Activated CD4-positive, alpha-beta T cell treated with anti-CD3 and anti-CD28 coated beads, Interleukin-2, Interleukin-4, amounts not matched to agents 100 ng/mL and 50 ng/mL, durations not matched to agents 16 hours and 8 hours (primary cell): ENCODE results near the gene CHST5.
"Not testable (repeated sequence)": the region's sequence is repeated elsewhere in the genome, so short reads cannot be mapped to it uniquely, and the experiment has no call there.

ENCODE experiments used
- DNase-seq: peaks from one replicate; pipeline ENCODE4 v3.0.0-alpha.2; 2020; ENCODE audit warnings: low spot score

CHST5 gene

DNA sequence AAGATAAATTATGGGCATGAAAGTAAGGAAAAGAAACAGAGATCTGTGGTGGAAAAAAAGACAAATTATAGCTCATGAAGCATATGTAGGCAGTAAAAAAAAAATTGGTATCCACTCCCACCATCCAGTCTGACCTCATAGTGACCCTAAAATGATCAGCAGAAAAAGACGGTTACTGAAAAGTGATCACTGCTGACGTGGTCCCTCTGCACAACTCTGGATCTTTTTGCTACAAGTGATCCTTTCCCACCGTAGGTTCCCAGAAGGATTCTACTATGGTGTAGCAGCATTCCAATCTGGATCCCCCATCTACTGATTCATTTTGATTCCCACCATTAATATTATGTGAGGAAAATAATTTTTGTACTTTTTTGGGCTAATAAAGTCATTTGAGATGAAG lies 29.8 kb downstream of the CHST5 start:
- no peak for DNase-seq

- DNase-seq: no peak
Observed at GRCh38 chr16:75503801-75504200, 32.1 kb downstream of the CHST5 start.

GRCh38 chr16:75502916-75503605 lies 32.8 kb downstream of the CHST5 start:
- DNase-seq: no peak

DNA sequence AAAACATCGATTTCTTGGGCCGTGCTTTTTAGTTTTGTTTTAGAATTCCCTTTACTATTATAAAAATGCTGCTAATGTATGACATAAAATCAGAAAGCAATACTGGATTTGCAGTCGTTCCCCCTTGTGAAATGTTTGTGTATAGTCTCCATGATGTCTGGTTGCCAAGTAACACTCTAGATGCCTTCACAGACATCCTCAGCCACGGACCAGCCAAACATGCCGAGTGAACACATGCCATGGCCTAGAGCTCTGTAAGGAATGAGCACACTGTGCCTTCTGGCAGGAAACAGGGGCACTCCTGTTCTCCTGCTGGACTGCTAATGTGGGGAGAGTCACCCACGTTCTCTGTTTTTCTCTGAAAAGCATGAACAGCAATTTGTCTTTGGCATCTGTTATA lies 34.1 kb downstream of the CHST5 start:
- DNase-seq: not testable (repeated sequence)

DNA sequence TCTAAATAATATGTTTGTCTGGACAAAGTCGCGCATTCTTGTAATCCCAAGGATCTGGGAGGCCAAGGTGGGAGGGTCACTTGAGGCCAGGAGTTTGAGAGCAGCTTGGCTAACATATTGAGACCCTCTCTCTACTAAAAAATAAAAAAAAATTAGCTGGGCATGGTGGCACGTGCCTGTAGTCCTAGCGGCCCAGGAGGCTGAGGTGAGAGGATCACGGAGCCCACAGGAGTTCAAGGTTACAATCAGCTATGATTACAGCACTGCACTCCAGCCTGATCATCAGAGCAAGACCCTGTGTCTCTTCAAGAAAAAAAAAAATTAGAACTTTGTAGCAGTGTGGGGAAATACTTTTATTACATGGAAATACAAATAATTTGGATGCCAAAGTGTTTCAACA lies 34.5 kb downstream of the CHST5 start:
- no peak for DNase-seq

DNA sequence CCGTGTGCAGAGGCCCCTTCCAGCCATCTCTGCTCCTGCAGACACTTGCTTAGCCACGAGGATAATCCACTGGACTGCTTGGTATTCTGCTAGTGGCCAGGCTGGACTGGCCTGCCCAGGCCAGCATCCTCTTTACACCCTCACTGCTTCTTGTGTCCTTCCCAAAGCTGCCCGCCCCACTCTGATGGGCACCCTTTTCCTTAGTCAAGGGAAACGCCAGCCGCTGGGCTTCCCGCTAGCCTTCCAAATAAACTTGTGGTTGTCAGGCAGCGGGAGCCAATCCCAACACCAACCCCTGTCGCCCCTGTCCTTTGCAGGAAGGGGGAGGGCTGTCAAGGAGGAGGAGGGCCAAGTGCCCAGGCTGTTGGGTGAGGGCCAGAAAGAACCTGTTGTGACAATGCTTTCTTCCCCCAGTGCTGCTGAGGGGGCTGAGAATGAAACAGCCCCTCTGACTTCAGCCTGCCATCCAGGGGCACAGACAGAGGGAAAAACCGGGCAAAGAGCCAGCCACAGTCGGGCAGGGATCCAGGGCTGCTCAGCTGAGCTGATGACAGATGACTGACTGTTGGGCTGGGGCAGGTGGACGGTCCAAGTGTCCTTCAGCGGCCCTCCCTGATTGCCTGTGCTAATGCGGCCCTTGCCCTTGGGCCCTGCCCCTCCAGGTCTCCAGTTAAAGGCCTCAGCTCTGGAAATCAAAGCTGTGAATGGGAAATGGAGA lies 37.1 kb downstream of the CHST5 start:
- not testable (repeated sequence) for DNase-seq

GRCh38 chr16:75497558-75497957 lies 38.4 kb downstream of the CHST5 start:
- no peak for DNase-seq

GRCh38 chr16:75495076-75495674 lies 40.7 kb downstream of the CHST5 start, which contains the start of gene CHST6:
CHST6 (minus strand) TSS chr16:75495441; CDS start chr16:75479828, 15,613 bp downstream.
- DNase-seq: no peak

GRCh38 chr16:75494661-75495075 lies 41.2 kb downstream of the CHST5 start:
- DNase-seq: no peak

DNA sequence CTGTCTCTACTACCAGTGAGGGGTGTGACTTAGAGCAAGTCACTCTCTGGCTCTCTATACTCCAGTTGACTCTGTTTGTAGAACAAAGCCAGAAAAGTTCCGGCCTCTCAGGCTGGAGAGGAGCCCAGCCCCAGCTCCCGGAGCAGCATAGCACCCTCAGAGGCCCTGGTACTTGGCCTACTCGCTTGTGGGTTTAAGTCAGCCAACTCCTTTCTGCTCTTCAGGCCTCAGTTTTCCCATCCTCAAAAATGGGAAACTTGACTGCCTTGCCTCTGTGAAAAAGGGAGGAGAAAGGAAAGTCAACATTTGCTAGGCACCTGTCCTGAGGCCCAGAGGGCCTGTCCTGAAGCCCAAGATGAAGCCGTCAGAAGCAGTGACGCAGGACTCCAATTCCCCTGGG lies 41.7 kb downstream of the CHST5 start:
- no peak for DNase-seq

- no peak for DNase-seq
Observed at GRCh38 chr16:75491876-75492275, 44.0 kb downstream of the CHST5 start.

DNA sequence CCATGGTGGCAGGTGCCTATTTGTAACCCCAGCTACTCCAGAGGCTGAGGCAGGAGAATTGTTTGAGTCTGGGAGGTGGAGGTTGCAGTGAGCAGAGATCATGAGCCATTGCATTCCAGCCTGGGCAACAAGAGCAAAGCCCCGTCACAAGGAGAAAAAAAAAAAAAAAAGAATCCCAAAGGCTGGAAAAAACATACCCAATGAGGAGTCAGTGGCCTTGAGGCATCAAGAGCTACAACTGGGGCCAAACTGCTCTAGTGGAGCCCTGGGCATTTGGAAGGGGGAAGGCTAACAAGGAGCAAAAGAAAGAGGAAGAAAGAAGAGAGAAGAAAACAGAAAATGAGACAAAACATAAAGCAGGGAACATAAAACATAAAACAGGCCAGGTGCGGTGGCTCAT lies 47.6 kb downstream of the CHST5 start:
- no peak for DNase-seq

DNA sequence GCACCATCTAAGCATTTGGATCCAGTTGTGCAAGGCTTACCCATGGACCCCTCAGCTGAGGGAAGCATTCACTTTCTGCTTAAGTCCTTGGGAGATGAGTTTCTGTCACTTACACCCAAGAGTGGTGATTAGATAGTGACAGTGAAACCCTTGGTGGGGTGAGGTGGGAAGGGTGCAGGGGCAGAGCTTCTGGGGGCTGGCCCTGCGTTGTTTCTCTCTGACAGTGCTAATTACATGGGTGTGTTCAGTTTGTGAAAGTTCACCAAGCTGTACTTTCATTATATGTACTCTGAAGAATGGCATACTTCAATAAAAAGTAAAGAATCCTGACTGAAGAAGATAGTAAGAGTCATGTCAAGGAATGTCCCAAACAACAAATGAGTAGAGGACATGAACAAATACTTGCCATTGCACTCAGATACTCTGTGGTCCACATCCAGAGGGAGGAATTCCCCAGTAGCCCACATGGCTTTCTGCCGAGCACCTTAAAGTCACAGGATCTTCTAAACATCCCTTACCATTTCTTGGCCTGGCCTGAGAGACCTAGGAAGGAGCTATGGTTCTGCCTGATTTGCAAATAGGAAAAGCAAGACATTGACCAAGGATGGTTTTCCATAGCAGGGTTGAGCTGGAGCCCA lies 49.1 kb downstream of the CHST5 start:
- DNase-seq: no peak

DNA sequence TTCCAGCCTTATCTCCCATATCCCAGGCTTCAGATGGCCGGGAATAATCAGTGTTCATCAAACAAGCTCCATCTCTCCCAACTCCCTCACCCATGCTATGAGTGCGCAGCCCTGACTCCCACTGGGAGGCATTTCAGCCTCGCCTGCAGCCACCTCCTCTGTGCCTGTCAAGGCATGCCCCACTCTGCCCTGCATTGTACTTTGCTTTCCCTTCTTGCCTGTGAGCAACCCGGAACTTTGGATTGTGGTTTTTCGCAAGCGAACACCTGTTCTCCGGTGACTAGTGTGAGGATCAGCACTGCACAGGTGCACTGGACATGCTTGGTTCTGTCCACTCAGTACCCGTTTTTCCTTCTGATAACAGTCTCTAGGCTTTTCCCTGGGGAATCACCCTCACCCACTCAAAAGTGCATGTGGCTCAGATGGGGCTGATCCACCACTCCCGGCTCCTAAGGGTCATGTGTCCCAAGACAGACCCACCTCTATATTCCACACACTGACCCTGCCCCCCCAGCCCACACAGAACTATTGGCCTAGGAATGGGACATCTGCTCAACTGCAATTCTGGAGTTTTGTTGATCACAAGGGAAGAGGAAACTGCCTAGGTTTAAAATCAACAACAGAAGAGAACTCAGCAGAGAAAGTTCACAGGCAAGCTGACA lies 49.8 kb downstream of the CHST5 start:
- DNase-seq: no peak

DNA sequence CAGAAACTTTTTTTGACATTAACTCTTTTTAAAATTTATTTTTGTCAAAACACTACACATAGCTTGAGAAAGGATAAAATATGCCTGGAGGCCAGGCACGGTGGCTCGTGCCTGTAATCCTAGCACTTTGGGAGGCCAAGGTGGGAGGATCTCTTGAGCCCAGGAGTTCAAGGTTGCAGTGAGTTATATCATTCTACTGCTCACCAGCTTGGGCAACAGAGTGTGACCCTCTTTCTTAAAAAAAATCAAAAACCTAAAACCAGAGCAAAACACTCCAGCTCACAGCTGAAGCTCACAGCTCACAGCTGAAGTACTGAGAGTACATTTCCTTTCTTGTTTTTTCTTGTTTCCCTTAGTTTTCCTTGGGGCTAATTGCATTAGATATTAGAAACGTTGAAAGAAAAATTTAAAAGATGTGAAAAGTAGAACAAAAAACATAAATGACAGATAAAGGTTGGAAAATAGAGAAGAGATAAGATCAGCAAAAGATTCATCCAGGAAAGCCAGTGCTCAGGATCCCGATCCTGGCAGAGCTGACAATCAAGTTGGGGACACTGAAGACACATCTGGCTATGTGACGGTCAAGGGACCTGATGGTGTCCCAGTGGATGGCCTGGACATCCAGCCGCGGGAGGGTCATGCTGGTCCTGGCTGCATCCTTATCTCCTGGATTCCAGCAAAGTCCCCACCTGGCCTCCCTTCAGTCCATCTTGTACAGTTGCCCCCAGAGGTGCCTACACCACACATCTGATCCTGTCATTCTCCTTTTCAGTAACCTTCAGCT lies 50.5 kb downstream of the CHST5 start:
- DNase-seq: no peak

GRCh38 chr16:75483222-75483621 lies 52.7 kb downstream of the CHST5 start:
- DNase-seq: no peak

- DNase-seq: no peak
Observed at GRCh38 chr16:75482434-75483205, 53.3 kb downstream of the CHST5 start.

GRCh38 chr16:75481475-75481874 lies 54.4 kb downstream of the CHST5 start:
- no peak for DNase-seq

DNA sequence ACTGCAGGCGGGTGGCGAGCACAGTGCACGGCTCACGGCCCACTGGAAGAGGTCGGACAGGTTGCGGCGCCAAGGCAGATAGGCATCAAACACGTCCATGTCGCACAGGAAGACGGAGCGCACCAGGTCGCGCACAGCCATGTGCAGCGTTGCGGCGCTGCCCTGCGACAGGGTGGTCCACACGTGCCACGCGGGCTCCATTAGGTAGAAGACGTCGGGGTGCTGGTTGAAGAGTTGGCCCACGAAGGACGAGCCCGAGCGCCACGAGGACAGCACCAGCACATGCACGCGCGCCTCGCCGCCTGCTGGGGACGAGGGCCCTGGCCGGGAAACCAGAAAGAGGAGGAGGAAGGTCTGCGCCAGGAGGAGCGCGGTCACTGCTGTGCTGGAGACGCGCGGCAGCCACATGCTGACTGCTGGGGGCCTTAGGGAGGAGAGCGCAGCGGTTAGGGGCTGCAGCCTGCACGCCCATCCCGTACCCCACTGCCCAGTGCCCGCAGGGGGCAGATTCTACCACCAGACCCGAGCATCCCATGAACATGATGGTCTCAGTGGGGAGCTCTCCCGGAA lies 56.4 kb downstream of the CHST5 start:
- no peak for DNase-seq
